Thoracic aorta (tissue), 2 donors: ENCODE measurements around the gene C1GALT1. TPM values are rescaled to one million over a fixed set of nuclear protein-coding genes. Genes with fewer than 3 reads are reported as not detected.

Source experiments
- ATAC-seq: fragments of 150-250 bp; one replicate; pipeline ENCODE4 v1.8.0; 2017; ENCODE audit warnings: low read depth; ENCODE audit not compliant: insufficient number of reproducible peaks, low FRiP score
- DNase-seq: peaks from one replicate; pipeline ENCODE4 v3.0.0-alpha.2; 2020; ENCODE audit warnings: low spot score
- H3K27ac ChIP-seq, 2 donors: fragments of 200-600 bp; sonication (generic); 1 replicate in 1 of 2; 2 replicates in 1 of 2; pipeline ENCODE4 v1.5.1; 2016; ENCODE audit warnings: mild to moderate bottlenecking in 2 of 2, moderate library complexity in 2 of 2
- H3K27me3 ChIP-seq: fragments of 200-600 bp; sonication (generic); replicated peaks from 2 replicates; pipeline ENCODE4 v1.6.0; 2016; ENCODE audit warnings: mild to moderate bottlenecking; ENCODE audit not compliant: insufficient read depth
- H3K36me3 ChIP-seq: fragments of 200-600 bp; sonication (generic); one replicate; pipeline ENCODE4 v1.5.1; 2016
- H3K4me1 ChIP-seq, 2 donors: fragments of 200-600 bp; sonication (generic); 1 replicate in 1 of 2; 2 replicates in 1 of 2; pipeline versions ENCODE4 v1.5.1 to v1.6.0; 2016; ENCODE audit warnings: low read depth in 2 of 2, mild to moderate bottlenecking in 1 of 2; ENCODE audit not compliant: control insufficient read depth in 1 of 2
- H3K4me3 ChIP-seq: fragments of 200-600 bp; sonication (generic); 2 replicates; pipeline ENCODE4 v1.5.1; 2016; ENCODE audit warnings: mild to moderate bottlenecking
- H3K9me3 ChIP-seq: fragments of 200-600 bp; sonication (generic); 2 replicates; pipeline ENCODE4 v1.5.1; 2016
- total RNA-seq, 2 donors: library from RNA; depleted of rRNA; stranded (reverse); fragments of >200 nt; gene quantifications; one replicate each; pipeline versions ENCODE4 v1.1.0 to v1.2.3, GENCODE V29; 2016
- TF ChIP-seq, protein P1 (sequence below): fragments of 200-600 bp; sonication (generic); IDR thresholded peaks from one replicate; pipeline ENCODE4 v1.5.1; 2019; ENCODE audit warnings: antibody characterized with exemption

C1GALT1 gene
- total RNA-seq, 2 donors from 2014 or later = 9.3 to 42.3 TPM

DNA sequence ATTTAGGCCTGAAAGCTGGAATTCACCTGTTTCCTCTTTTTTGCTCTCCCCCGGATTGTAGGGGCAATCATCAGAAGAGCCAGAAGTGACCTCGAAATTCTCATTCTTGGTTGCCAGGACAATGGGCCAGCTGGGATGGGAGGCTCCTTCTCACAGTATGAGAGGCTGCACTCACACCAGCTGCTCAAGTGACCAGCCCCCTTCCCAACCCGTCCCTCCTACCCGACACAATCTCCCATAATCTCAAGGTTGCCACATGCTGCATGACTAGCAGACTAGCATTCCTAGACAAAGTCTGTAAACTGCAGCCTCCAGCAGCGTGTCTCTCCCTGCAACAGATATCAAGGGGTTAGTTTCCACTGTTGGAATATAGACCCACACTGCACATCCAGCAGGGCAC is 110.3 kb downstream of the C1GALT1 start:
- no peak for DNase-seq
- Histone ChIP-seq H3K27ac (no peak overlapping the region), H3K4me1 (no peaks in the 10 kb centered on the region), H3K27me3 (no peaks in the 10 kb centered on the region), H3K36me3 (no peaks in the 10 kb centered on the region), H3K9me3 (no peaks in the 10 kb centered on the region), H3K4me3 (no peak overlapping the region)
- TF ChIP-seq, protein P1, sequence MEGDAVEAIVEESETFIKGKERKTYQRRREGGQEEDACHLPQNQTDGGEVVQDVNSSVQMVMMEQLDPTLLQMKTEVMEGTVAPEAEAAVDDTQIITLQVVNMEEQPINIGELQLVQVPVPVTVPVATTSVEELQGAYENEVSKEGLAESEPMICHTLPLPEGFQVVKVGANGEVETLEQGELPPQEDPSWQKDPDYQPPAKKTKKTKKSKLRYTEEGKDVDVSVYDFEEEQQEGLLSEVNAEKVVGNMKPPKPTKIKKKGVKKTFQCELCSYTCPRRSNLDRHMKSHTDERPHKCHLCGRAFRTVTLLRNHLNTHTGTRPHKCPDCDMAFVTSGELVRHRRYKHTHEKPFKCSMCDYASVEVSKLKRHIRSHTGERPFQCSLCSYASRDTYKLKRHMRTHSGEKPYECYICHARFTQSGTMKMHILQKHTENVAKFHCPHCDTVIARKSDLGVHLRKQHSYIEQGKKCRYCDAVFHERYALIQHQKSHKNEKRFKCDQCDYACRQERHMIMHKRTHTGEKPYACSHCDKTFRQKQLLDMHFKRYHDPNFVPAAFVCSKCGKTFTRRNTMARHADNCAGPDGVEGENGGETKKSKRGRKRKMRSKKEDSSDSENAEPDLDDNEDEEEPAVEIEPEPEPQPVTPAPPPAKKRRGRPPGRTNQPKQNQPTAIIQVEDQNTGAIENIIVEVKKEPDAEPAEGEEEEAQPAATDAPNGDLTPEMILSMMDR = no peak
- no peak for ATAC-seq

DNA sequence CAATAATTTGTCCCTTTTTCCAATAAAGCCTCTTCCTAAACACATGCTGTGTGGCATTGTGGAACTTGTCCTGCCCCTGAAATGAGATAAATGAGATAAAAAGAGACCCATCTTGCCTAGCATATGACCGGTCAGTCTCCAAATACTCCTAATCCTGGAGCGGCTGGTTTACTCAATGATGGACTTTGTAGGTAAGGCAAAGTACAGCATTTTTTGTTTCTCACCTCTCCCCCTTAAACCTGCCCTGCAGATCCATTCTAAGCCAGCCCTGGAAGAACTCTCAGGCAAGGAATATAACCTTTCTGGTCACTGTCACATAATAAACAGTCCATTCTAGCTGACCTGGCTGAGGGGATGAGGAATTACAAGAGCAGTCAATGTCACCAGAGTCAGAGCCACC is 110.7 kb downstream of the C1GALT1 start:
- no peaks in the 10 kb centered on the region for H3K36me3 ChIP-seq
- TF ChIP-seq, protein P1 = no peak
- no peaks in the 10 kb centered on the region for H3K9me3 ChIP-seq
- no peak for DNase-seq
- H3K4me1 ChIP-seq = no peaks in the 10 kb centered on the region
- ATAC-seq = no peak
- H3K4me3 ChIP-seq = no peak overlapping the region
- no peaks in the 10 kb centered on the region for H3K27me3 ChIP-seq
- no peak overlapping the region for H3K27ac ChIP-seq

DNA sequence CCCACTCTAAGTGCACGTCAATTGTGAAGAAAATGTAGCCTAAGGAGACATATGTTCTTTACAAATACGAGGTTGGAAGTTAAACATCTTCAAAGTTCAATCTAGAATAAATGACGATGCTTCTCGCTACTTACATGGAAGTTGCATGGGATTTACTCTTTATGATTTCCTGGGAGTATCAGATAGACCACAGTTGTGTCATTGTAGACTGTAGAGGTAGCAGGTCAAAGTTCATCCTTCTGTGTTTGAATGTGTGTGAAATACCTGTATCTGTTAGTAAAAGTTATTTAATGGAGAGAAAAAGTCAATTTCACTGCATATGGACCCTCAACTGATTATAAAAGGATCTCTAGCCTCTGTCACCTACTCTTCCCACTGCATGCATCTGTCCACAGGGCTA is 112.6 kb downstream of the C1GALT1 start:
- Histone ChIP-seq H3K27me3 (no peaks in the 10 kb centered on the region), H3K27ac (no peak overlapping the region), H3K4me3 (no peak overlapping the region), H3K4me1 (no peaks in the 10 kb centered on the region), H3K9me3 (no peaks in the 10 kb centered on the region), H3K36me3 (no peaks in the 10 kb centered on the region)
- TF ChIP-seq, protein P1 = no peak
- DNase-seq (no peak), ATAC-seq (no peak)
